ACC112 (cell line): ENCODE measurements around the gene SMYD5.
A peak's percentile ranks its signal among the peaks of the same experiment; 100 is the strongest.
"Not testable (repeated sequence)": the region's sequence is repeated elsewhere in the genome, so short reads cannot be mapped to it uniquely, and the experiment has no call there.

Experiments
- H2AFZ ChIP-seq: fragments of 200-600 bp; sonication (generic); one replicate; pipeline ENCODE4 v1.6.0; 2017; ENCODE audit warnings: antibody characterized with exemption, low read length; ENCODE audit not compliant: unreplicated experiment
- H3K27ac ChIP-seq: fragments of 200-600 bp; sonication (generic); 2 replicates; pipeline ENCODE4 v1.5.1; 2014; ENCODE audit warnings: low read depth, mild to moderate bottlenecking, antibody characterized with exemption, low read length, moderate library complexity
- H3K27me3 ChIP-seq: fragments of 200-600 bp; sonication (generic); 2 replicates; pipeline ENCODE4 v1.6.1; 2014; ENCODE audit warnings: mild to moderate bottlenecking, antibody characterized with exemption, low read length, moderate library complexity, mixed read lengths; ENCODE audit not compliant: insufficient read depth
- H3K36me3 ChIP-seq: fragments of 200-600 bp; sonication (generic); 2 replicates; pipeline ENCODE4 v1.6.1; 2016; ENCODE audit warnings: mild to moderate bottlenecking, antibody characterized with exemption, low read length, moderate library complexity, mixed read lengths; ENCODE audit not compliant: insufficient read depth
- H3K4me1 ChIP-seq: fragments of 200-600 bp; sonication (generic); one replicate; pipeline ENCODE4 v1.6.1; 2016; ENCODE audit warnings: low read length, mixed read lengths; ENCODE audit not compliant: insufficient read depth, unreplicated experiment, control insufficient read depth
- H3K4me3 ChIP-seq: fragments of 200-600 bp; sonication (generic); 2 replicates; pipeline ENCODE4 v1.5.1; 2014; ENCODE audit warnings: mild to moderate bottlenecking, low read depth, low read length
- H3K79me2 ChIP-seq: fragments of 200-600 bp; sonication (generic); one replicate; pipeline ENCODE4 v1.6.0; 2016; ENCODE audit warnings: low read length; ENCODE audit not compliant: control insufficient read depth, unreplicated experiment, insufficient read depth

The SMYD5 gene

DNA sequence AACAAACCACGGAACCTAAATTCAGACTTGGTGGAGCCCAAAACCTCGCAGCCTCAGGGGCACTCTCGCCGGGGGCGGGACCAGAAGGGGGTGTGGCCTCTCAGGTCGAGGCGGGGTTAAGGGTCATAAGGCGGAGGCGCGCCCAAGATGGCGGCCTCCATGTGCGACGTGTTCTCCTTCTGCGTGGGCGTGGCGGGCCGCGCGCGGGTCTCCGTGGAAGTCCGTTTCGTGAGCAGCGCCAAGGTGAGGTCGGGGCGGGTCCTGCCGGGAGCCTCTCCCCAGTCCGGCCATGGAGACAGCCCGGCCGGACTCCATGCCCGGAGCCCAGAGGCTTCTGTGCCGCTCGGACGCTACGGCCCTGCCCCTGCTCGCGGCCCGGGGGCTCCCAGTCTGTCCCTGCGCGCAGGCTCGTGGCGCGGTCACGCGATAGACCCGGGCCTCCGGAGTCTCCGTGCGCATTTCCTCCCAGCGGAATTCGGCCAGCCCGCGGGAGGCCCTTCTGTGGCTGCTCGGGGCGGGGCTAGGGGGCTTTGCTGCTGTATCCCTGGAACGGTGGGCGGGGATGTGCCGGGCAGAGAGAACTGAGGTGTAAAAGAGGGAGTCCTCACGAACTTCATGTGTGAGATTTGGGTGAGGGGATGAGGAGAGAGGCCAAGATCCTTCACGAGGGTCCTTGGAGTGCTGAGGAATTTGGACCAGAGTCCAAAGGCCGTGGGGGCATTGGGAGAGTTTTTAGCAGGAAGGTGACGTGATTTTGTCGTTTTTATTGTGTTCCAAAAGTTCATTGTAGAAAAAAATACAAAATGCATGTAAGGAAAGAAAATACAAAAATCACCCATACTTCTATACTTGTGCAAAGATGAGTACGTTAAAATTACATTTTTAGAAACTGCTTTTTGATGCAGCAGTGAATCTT is at the start of gene SMYD5:
Gene SMYD5, plus strand, starts transcription at position 126 of the 916 bp plus-strand sequence. Its CDS starts 22 bp downstream, at position 148.
- H3K36me3 ChIP-seq = no peaks in the 10 kb centered on the region
- no peaks in the 10 kb centered on the region for H3K27me3 ChIP-seq
- H3K79me2 ChIP-seq = peaks cover 27% of the 10 kb centered on the region
- H3K4me1 ChIP-seq = peaks cover 40% of the 10 kb centered on the region
- peak within 1 kb of the TSS; percentile 71 for H3K27ac ChIP-seq
- peak within 1 kb of the TSS; percentile 74 for H2AFZ ChIP-seq
- H3K4me3 ChIP-seq = peak within 1 kb of the TSS; percentile 85

DNA sequence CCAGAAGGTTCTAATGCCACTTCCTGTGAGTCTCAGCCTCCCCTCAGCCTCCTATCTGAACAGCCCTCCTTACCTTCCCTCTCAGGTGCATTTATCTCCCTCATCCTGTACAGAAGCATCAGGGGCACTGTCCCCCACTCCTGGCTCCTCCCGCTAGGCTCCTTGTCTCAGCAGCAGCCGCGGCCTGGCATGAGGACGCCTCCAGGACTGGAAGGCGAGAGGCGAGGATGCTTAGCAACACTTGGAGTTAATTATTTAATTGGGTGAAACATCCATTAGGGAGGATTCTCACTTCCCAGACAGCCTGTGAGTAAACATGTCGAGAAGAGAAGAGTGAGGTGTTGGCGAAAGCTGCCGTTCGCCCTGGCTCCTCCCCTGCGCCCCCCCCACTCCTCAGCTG is 48.1 kb upstream of the SMYD5 start:
- not testable (repeated sequence) for H3K27ac ChIP-seq, H3K27me3 ChIP-seq, H3K4me3 ChIP-seq, H3K79me2 ChIP-seq, H2AFZ ChIP-seq, H3K4me1 ChIP-seq, H3K36me3 ChIP-seq

DNA sequence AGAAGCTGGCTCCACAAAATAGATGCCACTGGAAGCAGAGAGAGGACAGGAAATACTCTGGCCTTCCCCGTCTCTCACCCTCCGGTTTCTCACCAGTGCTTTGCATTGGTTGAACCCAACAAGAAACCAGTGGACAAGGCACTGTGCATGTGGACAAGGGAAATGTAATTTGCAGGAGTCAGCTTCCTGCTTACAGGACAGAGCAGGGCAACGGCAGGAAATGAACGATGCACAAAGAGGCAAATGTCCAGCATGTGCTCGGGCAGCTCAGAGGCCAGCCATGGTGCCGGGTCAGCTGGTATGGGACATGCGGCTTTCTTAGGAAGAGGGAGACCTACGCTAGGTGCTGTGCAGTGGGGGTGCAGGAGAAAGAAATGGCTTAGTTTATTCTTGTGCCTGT is 47.2 kb upstream of the SMYD5 start:
- H3K27me3 ChIP-seq, H3K4me3 ChIP-seq, H3K4me1 ChIP-seq, H2AFZ ChIP-seq, H3K27ac ChIP-seq, H3K79me2 ChIP-seq, H3K36me3 ChIP-seq: not testable (repeated sequence)

DNA sequence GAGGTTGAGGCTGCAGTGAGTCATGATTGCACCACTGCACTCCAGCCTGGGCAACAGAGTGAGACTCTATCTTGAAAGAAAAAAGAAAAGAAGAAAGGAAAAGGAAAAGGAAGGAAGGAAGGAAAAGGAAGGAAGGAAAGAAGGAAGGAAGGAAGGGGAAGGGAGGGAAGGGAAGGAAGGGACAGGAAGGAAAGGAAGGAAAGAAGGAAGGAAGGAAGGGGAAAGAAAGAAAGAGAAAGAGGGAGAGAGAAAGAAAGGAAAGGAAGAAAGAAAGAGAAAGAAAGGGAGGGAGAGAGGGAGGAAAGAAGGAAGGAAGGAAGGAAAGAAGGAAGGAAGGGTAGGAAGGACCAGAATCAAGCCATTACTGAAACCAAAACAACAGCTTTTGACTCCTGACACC is 45.7 kb upstream of the SMYD5 start:
- H3K4me1 ChIP-seq = not testable (repeated sequence)

DNA sequence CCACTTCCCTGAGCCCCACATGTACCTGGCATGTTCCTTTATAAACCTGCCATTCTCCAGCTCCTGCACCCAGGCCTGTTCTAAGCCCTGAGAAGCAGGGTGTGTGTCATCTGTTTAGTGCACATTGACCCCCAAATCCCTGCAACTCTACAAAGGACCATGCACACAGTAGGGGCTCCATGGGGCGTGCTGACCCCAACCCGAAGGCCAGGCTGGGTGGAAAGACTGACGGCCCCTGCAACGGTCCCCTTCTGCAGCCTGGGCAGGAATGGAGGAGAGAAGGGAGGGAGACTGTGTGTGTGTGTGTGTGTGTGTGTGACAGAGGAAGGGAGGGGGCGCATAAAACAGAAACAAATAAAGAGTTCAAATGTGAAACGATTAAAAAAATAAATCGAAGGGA is 43.7 kb upstream of the SMYD5 start:
- H3K4me3 ChIP-seq, H3K79me2 ChIP-seq, H3K27me3 ChIP-seq, H3K27ac ChIP-seq, H3K36me3 ChIP-seq, H3K4me1 ChIP-seq, H2AFZ ChIP-seq: not testable (repeated sequence)

More for the DNA sequence above, 45.7 kb upstream of the SMYD5 start:
- H3K27ac ChIP-seq, H3K27me3 ChIP-seq, H3K36me3 ChIP-seq, H3K79me2 ChIP-seq, H2AFZ ChIP-seq, H3K4me3 ChIP-seq: not testable (repeated sequence)

DNA sequence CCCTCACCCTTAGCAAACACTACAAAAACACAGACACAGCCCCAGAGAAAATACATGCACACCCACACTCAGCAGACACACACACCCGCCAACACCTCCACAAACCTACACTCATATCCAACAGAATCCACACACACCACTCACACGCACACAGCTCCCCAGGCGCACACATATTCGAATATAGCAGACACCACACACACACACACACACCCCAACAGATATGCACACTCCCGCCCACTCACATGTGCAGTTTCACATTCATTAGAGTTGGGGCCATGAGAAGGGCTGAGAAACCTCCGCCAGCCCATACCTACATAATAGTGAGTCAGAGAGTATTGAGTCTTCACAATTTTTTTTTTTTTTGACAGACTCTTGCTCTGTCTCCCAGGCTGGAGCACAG is 41.1 kb upstream of the SMYD5 start:
- Histone ChIP-seq H3K4me1 (peaks cover 14% of the 10 kb centered on the region), H3K27me3 (peaks cover 15% of the 10 kb centered on the region), H2AFZ (no peak overlapping the region), H3K27ac (no peak overlapping the region), H3K36me3 (no peaks in the 10 kb centered on the region), H3K4me3 (no peak overlapping the region), H3K79me2 (no peaks in the 10 kb centered on the region)

DNA sequence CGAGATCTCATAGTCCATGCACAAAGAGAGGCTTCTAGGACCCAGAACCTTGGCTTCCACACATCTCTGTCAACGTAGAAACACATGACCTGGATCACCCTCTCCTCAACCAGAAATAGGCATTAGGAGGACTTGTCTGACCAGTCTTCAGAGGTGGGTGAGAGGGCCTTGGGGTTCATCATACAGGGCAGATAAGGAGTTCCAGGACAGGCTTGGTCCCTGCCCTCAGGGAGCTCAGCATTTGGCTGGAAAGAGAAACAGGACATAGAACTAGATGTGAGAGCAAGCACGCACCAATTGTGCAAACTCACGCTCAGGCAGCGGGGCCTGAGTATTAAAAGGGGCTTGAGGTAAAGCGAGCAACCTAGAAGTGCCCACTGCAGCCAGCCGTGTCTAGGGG is 40.3 kb upstream of the SMYD5 start:
- H3K79me2 ChIP-seq = no peaks in the 10 kb centered on the region
- no peak overlapping the region for H3K4me3 ChIP-seq
- no peak overlapping the region for H2AFZ ChIP-seq
- no peaks in the 10 kb centered on the region for H3K36me3 ChIP-seq
- peaks cover 23% of the 10 kb centered on the region for H3K27me3 ChIP-seq
- H3K27ac ChIP-seq = no peak overlapping the region
- peaks cover 14% of the 10 kb centered on the region for H3K4me1 ChIP-seq

DNA sequence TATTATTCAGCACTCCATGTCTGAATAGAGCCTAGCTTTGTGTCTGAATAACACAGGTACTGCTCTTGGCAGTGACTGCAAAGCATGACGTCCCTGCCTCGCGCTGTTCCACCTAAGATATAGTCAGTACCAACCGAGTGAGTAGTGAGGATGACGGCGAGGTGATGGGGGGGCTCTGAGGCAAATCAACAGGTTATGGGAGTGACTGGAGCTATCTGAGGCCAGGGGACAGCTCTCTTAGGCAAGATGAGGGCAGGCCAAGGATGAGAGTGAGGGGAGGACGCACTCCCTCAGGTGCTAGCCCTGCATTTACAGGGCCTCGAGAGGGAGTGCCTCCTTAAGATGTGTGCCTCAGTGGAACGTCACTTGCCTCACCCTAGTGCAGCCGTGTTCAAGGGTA is 39.8 kb upstream of the SMYD5 start:
- Histone ChIP-seq H3K4me3 (no peak overlapping the region), H3K36me3 (no peaks in the 10 kb centered on the region), H3K27me3 (peaks cover 26% of the 10 kb centered on the region), H3K4me1 (peaks cover 14% of the 10 kb centered on the region), H3K27ac (no peak overlapping the region), H3K79me2 (no peaks in the 10 kb centered on the region), H2AFZ (no peak overlapping the region)

DNA sequence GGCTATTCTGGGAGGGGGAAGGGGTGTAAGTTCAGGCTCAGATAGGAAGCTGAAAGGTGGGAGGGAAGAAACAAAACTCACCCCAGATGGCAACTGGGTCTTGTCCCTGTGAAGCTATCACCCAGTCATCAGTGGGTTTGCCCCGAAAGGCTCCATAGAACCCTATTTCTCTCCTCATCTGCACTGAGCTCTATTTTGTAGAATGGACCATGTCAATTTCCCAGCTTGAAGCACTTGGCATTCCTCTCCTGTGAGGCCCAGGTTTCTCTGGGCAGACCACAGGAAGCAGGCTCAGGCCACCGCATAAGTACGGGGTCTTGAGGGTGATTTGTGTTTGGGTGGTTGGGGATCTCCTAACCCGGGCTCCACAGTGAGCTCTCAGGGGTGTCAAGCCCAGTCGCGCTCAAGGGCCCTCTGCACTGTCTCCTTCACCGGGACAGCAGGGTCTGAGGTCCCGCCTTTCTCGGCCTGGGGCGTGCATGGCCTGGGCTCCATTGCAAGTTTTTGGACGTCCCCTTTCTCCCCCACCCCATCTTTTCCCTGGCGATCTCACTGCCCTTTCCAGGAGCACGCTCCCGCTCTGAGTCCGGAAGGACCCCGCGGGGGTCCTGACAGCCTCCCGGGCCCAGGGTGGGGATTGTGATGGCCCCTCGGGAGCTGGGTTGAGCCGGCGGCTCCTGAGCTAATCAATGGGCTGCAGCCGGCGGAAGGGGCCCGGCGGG is 38.9 kb upstream of the SMYD5 start:
- Histone ChIP-seq H3K4me1 (peaks cover 14% of the 10 kb centered on the region), H2AFZ (peak overlapping the region; percentile 71), H3K36me3 (no peaks in the 10 kb centered on the region), H3K4me3 (peak overlapping the region; percentile 88), H3K79me2 (no peaks in the 10 kb centered on the region), H3K27me3 (peaks cover 34% of the 10 kb centered on the region), H3K27ac (no peak overlapping the region)

DNA sequence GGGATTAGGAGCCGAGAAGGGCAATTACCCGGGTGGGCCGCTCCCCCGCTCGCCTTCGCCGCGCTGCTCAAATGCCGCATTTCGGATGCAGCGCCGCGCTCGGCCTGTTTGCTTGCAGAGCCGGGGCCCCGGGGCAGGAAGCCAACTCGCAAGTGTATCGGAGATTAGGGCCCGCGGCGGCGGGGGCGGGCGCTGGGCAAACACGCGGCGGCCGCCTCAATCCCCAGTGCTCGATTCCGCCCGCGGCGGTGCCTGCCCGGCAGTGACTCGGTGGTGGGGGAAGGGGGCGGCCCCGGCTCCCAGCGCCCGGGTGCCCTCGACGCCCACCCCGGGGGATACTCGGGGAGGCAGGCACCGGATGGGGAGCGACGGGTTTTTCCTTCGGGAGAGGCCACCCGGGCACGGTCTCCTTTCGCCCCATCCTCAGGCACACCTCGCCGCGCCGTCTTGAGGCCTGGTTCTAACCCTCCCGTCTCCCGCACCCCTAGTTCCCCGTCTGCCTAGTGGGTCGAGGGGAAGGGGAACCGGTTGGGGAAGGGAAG is 38.3 kb upstream of the SMYD5 start:
- Histone ChIP-seq H3K4me3 (peak overlapping the region; percentile 88), H3K27me3 (peaks cover 40% of the 10 kb centered on the region), H2AFZ (peak overlapping the region; percentile 71), H3K79me2 (no peaks in the 10 kb centered on the region), H3K27ac (no peak overlapping the region), H3K36me3 (no peaks in the 10 kb centered on the region), H3K4me1 (peaks cover 14% of the 10 kb centered on the region)
